Liver (tissue), 3 donors: Measurements from ENCODE around the gene MS4A4A.

Source experiments
- ATF3 ChIP-seq: IDR thresholded peaks from 2 replicates; pipeline ENCODE4 v1.6.1; 2016; ENCODE audit warnings: antibody characterized with exemption
- CTCF ChIP-seq: fragments of 150-350 bp; IDR thresholded peaks from 2 replicates; pipeline ENCODE4 v1.5.1; 2017; ENCODE audit warnings: improper control_type of control experiment, low read depth, low read length; ENCODE audit not compliant: missing input control
- EGR1 ChIP-seq, 2 donors: IDR thresholded peaks; 2 replicates each; pipeline ENCODE4 v1.6.1; 2016 to 2018; ENCODE audit warnings: antibody characterized with exemption in 2 of 2, low read depth in 2 of 2
- FOXA1 ChIP-seq: IDR thresholded peaks from 2 replicates; pipeline ENCODE4 v1.6.1; 2016; ENCODE audit warnings: antibody characterized with exemption
- MAX ChIP-seq: IDR thresholded peaks from 2 replicates; pipeline ENCODE4 v1.6.1; 2016; ENCODE audit warnings: antibody characterized with exemption
- REST ChIP-seq: IDR thresholded peaks from 2 replicates; pipeline ENCODE4 v1.6.1; 2016; ENCODE audit warnings: antibody characterized with exemption, mild to moderate bottlenecking
- SP1 ChIP-seq: IDR thresholded peaks from 2 replicates; pipeline ENCODE4 v1.6.1; 2018; ENCODE audit warnings: antibody characterized with exemption, mild to moderate bottlenecking
- YY1 ChIP-seq: IDR thresholded peaks from 2 replicates; pipeline ENCODE4 v1.6.1; 2016; ENCODE audit warnings: antibody characterized with exemption, mild to moderate bottlenecking
- donor health status: healthy.
- donor health status: healthy.

GRCh38 chr11:60314635-60315321 lies 34.3 kb downstream of the MS4A4A start:
- TF ChIP-seq CTCF (no peak), YY1 (no peak), MAX (no peak), REST (no peak), EGR1 (IDR thresholded peaks at IDR 0.05; ENCODE audit: low read depth in 2 of 2) (no peak), ATF3 (no peak), SP1 (no peak), FOXA1 (no peak)
